ENCODE data around the gene TBC1D7. TPM values are rescaled to one million over a fixed set of nuclear protein-coding genes. Genes with fewer than 3 reads are reported as not detected.
A peak's percentile ranks its signal among the peaks of the same experiment; 100 is the strongest.

The TBC1D7 gene
- total RNA-seq, 4 donors from 2014 or later = 5.5 to 12.5 (median 8.4) TPM

- Histone ChIP-seq H3K4me1 (peaks cover 0 to 6% (median 2%) of the 10 kb centered on the region in 4 donors), H3K9me3 (peaks cover 0 to 13% (median 3%) of the 10 kb centered on the region in 4 donors), H3K27me3 (no peaks in the 10 kb centered on the region), H3K4me3 (no peak overlapping the region), H3K27ac (replicated peaks in 1 of 4) (no peak overlapping the region), H3K36me3 (no peaks in the 10 kb centered on the region)
- no peak for TF ChIP-seq EP300 (IDR thresholded peaks at IDR 0.05)
- WGBS = 88% methylated on average over 8 of the region's 8 CpGs
- no peak for DNase-seq (ENCODE audit: extremely low spot score)
- intact Hi-C loops (cut with DNase I) = loop anchor here (5.0 kb wide), 3 partner anchors 37 to 237 kb away; partner anchors contain the start of gene GFOD1
These were observed 11.7 kb upstream of the TBC1D7 start for GRCh38 chr6:13339863-13340630.

DNA sequence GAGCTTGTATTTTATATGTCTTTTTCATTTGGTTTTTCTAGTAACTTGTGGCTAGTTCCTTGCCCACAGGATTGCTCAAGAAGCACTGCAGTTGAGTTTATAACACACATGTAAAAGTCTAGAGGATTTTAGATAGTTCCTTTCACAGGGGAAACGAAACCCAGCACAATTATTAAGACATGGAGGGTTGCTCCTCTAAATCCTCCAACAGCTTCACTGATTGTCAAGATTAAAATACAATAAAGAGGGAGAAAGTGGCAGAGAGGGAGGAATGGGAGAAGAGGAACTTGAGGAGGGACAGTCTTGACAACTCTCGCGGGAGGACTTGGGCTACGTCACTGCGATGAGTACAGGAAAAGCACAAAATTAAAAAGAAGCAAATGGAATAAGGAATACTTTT is 9.7 kb upstream of the TBC1D7 start:
- Histone ChIP-seq H3K36me3 (no peaks in the 10 kb centered on the region), H3K9me3 (peaks cover 0 to 13% (median 3%) of the 10 kb centered on the region in 4 donors), H3K4me3 (no peak overlapping the region), H3K27me3 (no peaks in the 10 kb centered on the region), H3K4me1 (peaks cover 0 to 6% (median 2%) of the 10 kb centered on the region in 4 donors), H3K27ac (replicated peaks in 1 of 4) (no peak overlapping the region)
- no peak for TF ChIP-seq POLR2A (IDR thresholded peaks at IDR 0.05; ENCODE audit: low read depth)
- TF ChIP-seq, protein P1, sequence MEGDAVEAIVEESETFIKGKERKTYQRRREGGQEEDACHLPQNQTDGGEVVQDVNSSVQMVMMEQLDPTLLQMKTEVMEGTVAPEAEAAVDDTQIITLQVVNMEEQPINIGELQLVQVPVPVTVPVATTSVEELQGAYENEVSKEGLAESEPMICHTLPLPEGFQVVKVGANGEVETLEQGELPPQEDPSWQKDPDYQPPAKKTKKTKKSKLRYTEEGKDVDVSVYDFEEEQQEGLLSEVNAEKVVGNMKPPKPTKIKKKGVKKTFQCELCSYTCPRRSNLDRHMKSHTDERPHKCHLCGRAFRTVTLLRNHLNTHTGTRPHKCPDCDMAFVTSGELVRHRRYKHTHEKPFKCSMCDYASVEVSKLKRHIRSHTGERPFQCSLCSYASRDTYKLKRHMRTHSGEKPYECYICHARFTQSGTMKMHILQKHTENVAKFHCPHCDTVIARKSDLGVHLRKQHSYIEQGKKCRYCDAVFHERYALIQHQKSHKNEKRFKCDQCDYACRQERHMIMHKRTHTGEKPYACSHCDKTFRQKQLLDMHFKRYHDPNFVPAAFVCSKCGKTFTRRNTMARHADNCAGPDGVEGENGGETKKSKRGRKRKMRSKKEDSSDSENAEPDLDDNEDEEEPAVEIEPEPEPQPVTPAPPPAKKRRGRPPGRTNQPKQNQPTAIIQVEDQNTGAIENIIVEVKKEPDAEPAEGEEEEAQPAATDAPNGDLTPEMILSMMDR (IDR thresholded peaks at IDR 0.05) = no peak
- no peak for TF ChIP-seq EP300 (IDR thresholded peaks at IDR 0.05)
- no peak for TF ChIP-seq POLR2AphosphoS5 (IDR thresholded peaks at IDR 0.05)
- no peak for DNase-seq (ENCODE audit: extremely low spot score)
- 85% methylated on average over 5 of the region's 5 CpGs for WGBS
- intact Hi-C loops (cut with DNase I) = loop anchor here (5.0 kb wide), 2 partner anchors 149 to 239 kb away; partner anchors contain the start of gene GFOD1

GRCh38 chr6:13336553-13336952 is 8.2 kb upstream of the TBC1D7 start:
- WGBS = 22% methylated on average over 11 of the region's 11 CpGs
- intact Hi-C loops (cut with DNase I) = loop anchor here (1.0 to 5.0 kb wide), 3 partner anchors 151 to 241 kb away; partner anchors contain the start of gene GFOD1
- Histone ChIP-seq H3K36me3 (no peaks in the 10 kb centered on the region), H3K9me3 (peaks cover 0 to 4% (median 0%) of the 10 kb centered on the region in 4 donors), H3K4me1 (peaks cover 0 to 6% (median 2%) of the 10 kb centered on the region in 4 donors), H3K27ac (replicated peaks in 1 of 4) (no peak overlapping the region), H3K27me3 (no peaks in the 10 kb centered on the region), H3K4me3 (no peak overlapping the region)
- TF ChIP-seq POLR2AphosphoS5 (IDR thresholded peaks at IDR 0.05) (peak; percentile 20 to 61), EP300 (IDR thresholded peaks at IDR 0.05) (no peak)
- TF ChIP-seq, protein P1 (IDR thresholded peaks at IDR 0.05) = peak; percentile 96 to 97 (median 96)
- DNase-seq (ENCODE audit: extremely low spot score) = peak; percentile 96

DNA sequence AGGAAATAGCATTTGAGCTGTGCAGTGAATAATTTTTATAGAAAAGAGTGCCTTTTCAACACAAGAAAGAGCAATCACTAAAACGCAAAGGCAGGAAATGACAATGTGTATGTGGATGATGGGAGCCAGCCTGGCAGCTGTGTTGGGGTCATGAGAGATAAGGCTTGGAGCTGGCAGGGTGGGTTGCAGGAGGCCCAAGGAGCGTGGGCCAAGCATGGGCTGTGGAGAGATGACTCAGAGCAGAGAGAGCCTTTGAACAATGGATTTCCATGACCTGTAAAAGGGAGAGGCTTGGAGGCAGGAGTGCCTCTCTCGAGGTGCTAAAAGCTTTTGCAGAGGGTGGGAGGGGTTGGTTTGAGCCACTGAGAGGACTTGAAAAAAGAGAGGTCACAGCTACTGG is 6.6 kb upstream of the TBC1D7 start:
- H3K27ac ChIP-seq (replicated peaks in 1 of 4) = no peak overlapping the region
- 60% methylated on average over 3 of the region's 3 CpGs for WGBS
- intact Hi-C loops (cut with DNase I) = loop anchor here (5.0 kb wide), 3 partner anchors 143 to 242 kb away; partner anchors contain the start of gene GFOD1

GRCh38 chr6:13332349-13332706 is 4.0 kb upstream of the TBC1D7 start:
- Histone ChIP-seq H3K27me3 (no peaks in the 10 kb centered on the region), H3K4me3 (no peak overlapping the region), H3K27ac (replicated peaks in 1 of 4) (no peak overlapping the region), H3K9me3 (no peaks in the 10 kb centered on the region), H3K36me3 (no peaks in the 10 kb centered on the region), H3K4me1 (peaks cover 12 to 15% (median 13%) of the 10 kb centered on the region in 4 donors)
- 56% methylated on average over 2 of the region's 2 CpGs for WGBS
- intact Hi-C loops (cut with DNase I) = loop anchor here (5.0 kb wide), 1 partner anchor 140 kb away; no protein-coding TSS in a partner anchor
- no peak for DNase-seq (ENCODE audit: extremely low spot score)
- TF ChIP-seq EP300 (IDR thresholded peaks at IDR 0.05) (no peak), POLR2A (IDR thresholded peaks at IDR 0.05; ENCODE audit: low read depth) (no peak), POLR2AphosphoS5 (IDR thresholded peaks at IDR 0.05) (no peak)
- TF ChIP-seq, protein P1 (IDR thresholded peaks at IDR 0.05) = no peak

More for the DNA sequence above, 6.6 kb upstream of the TBC1D7 start:
- no peak overlapping the region for H3K4me3 ChIP-seq
- TF ChIP-seq POLR2A (IDR thresholded peaks at IDR 0.05; ENCODE audit: low read depth) (no peak), EP300 (IDR thresholded peaks at IDR 0.05) (no peak), POLR2AphosphoS5 (IDR thresholded peaks at IDR 0.05) (no peak)
- TF ChIP-seq, protein P1 (IDR thresholded peaks at IDR 0.05) = no peak
- DNase-seq (ENCODE audit: extremely low spot score) = no peak
- no peaks in the 10 kb centered on the region for H3K9me3 ChIP-seq
- H3K36me3 ChIP-seq = no peaks in the 10 kb centered on the region
- H3K4me1 ChIP-seq = peaks cover 0 to 6% (median 2%) of the 10 kb centered on the region in 4 donors
- no peaks in the 10 kb centered on the region for H3K27me3 ChIP-seq

Measured in esophagus muscularis mucosa (tissue), 4 donors.